ENCODE data around the gene EHD2. TPM values are rescaled to one million over a fixed set of nuclear protein-coding genes. Genes with fewer than 3 reads are reported as not detected.
"Not testable (repeated sequence)": the region's sequence is repeated elsewhere in the genome, so short reads cannot be mapped to it uniquely, and the experiment has no call there.

The EHD2 gene, protein sequence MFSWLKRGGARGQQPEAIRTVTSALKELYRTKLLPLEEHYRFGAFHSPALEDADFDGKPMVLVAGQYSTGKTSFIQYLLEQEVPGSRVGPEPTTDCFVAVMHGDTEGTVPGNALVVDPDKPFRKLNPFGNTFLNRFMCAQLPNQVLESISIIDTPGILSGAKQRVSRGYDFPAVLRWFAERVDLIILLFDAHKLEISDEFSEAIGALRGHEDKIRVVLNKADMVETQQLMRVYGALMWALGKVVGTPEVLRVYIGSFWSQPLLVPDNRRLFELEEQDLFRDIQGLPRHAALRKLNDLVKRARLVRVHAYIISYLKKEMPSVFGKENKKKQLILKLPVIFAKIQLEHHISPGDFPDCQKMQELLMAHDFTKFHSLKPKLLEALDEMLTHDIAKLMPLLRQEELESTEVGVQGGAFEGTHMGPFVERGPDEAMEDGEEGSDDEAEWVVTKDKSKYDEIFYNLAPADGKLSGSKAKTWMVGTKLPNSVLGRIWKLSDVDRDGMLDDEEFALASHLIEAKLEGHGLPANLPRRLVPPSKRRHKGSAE
- total RNA-seq (2014; rRNA removed; shearing (Covaris generic)) = 163 and 169 TPM in 2 replicates
- 498 and 517 TPM in 2 replicates for polyA plus RNA-seq (2016; fragmentation: Nextera tagmentation; extraction: Ambion mirVana)

DNA sequence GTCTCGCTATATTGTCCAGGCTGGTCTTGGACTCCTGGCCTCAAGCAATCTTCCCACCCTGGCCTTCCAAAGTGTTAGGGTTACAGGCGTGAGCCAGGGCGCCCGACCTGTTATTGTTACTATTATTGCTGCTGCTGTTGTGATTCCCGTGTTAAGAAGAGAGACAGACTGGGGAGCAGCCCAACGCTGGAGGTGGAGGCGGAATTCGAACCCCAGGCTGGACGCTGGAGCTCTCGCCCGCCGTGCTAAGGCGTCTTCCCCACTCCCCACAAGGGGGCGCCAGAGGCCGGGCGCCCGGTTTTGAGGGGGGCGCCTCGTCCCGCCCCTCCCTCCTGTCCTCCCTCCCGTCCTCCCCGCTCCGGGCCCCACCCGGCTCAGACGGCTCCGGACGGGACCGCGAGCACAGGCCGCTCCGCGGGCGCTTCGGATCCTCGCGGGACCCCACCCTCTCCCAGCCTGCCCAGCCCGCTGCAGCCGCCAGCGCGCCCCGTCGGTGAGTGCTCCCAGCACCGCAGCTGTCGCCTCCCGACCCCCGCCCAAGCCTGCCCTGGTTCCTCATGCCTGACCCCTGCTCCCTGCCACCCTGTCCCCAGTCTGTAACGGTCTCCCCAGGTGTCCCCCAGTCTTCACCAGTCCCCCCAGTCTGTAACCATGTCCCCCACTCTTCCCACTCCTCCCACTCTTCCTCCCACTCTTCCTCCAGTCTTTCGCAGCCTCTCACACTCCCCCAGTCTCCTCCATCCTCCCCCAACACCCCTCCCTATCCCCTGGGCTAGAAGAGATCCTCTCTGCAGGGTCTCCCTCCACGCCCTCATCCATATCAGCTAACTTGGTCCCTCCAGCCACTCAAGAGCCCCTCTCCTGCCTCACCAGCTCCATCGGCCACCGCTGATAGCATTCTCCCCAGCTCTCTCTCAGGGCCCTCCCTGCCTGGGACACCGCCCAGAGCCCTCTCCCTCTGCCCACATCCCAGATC, at the start of gene EHD2:
Gene EHD2 (plus strand): TSS at position 377 of the 976 bp plus-strand sequence. CDS start 3,191 bp downstream, outside the sequence.
- 4 to 9% methylated on average over 13 to 33 of the region's 52 CpGs for WGBS, 2 experiments (ENCODE audit: low coverage in 1 of 2, low lambda C conversion rate in 2 of 2, missing lambda C conversion rate in 2 of 2)
- Histone ChIP-seq H3K79me2 (ENCODE audit: insufficient read depth) (peaks cover 55% of the 10 kb centered on the region), H3K4me3 (peak within 1 kb of the TSS; percentile 92), H3K9me3 (ENCODE audit: low read depth) (no peaks in the 10 kb centered on the region), H4K20me1 (ENCODE audit: insufficient read depth) (no peaks in the 10 kb centered on the region), H2AFZ (no peak within 1 kb of the TSS), H3K36me3 (ENCODE audit: low read depth) (peaks cover 11% of the 10 kb centered on the region; the same call in 1 of the 2 replicates), H3K4me1 (ENCODE audit: insufficient read depth) (peaks cover 17% of the 10 kb centered on the region), H3K9ac (peak within 1 kb of the TSS; percentile 97), H3K9me2 (ENCODE audit: insufficient read depth) (no peaks in the 10 kb centered on the region), H3K4me2 (ENCODE audit: unreplicated experiment) (peak within 1 kb of the TSS; percentile 87), H3F3A (ENCODE audit: insufficient read depth) (peaks cover 13% of the 10 kb centered on the region), H3K27ac (peak within 1 kb of the TSS; percentile 72), H3K27me3 (replicated peaks; ENCODE audit: insufficient read depth) (no peaks in the 10 kb centered on the region)
- in situ Hi-C loops (cut with MboI) = loop anchor here (5.0 kb wide), 1 partner anchor 69 kb away; no protein-coding TSS in a partner anchor
- no peak for TF ChIP-seq EZH2phosphoT487 (IDR thresholded peaks at IDR 0.05; ENCODE audit: insufficient read depth, low read depth)
- DNase-seq = peak; percentile 89

DNA sequence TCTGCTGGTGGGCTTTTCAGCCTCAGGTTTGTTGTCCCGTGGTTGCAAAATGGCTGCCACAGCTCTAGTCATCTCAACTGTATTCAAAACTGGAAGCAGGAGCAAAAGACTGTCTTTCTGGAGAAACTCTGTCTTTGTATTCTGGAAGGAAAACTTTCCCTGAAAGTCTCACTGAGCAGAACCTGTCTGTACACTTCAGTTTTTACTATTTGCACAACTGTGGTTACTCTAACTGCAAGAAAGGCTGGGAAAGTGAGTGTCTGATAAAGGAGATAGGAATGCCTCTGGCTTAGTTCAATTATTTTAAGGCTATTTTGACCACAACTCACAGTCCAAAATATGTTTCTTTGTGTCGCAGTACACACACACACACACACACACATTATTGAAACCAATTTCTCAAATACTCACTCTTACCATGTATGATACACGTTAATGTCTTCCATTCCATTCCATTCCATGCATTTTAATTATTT, 49.7 kb upstream of the EHD2 start:
- peak overlapping the region; percentile 85 for H3K9ac ChIP-seq
- peaks cover 38% of the 10 kb centered on the region for H3F3A ChIP-seq (ENCODE audit: insufficient read depth)
- H3K79me2 ChIP-seq (ENCODE audit: insufficient read depth) = peaks cover 80% of the 10 kb centered on the region
- in situ Hi-C loops (cut with MboI) = no loop called here
- 14 to 16% methylated on average over 3 of the region's 3 CpGs for WGBS, 2 experiments (ENCODE audit: low coverage in 1 of 2, low lambda C conversion rate in 2 of 2, missing lambda C conversion rate in 2 of 2)
- H2AFZ ChIP-seq = no peak overlapping the region
- H3K9me2 ChIP-seq (ENCODE audit: insufficient read depth) = no peaks in the 10 kb centered on the region
- no peaks in the 10 kb centered on the region for H4K20me1 ChIP-seq (ENCODE audit: insufficient read depth)
- H3K4me1 ChIP-seq (ENCODE audit: insufficient read depth) = peaks cover 42% of the 10 kb centered on the region
- no peak for TF ChIP-seq EZH2 (IDR thresholded peaks at IDR 0.05; ENCODE audit: insufficient read depth, poor library complexity, severe bottlenecking)
- 0 out of 2 replicates have a peak, but pooled peaks have one; percentile 39 for TF ChIP-seq EZH2phosphoT487 (IDR thresholded peaks at IDR 0.05; ENCODE audit: insufficient read depth, low read depth)
- peak; percentile 92 for DNase-seq
- no peaks in the 10 kb centered on the region for H3K9me3 ChIP-seq (ENCODE audit: low read depth)
- no peaks in the 10 kb centered on the region for H3K36me3 ChIP-seq (ENCODE audit: low read depth)
- H3K4me3 ChIP-seq = peak overlapping the region; percentile 52
- no peaks in the 10 kb centered on the region for H3K27me3 ChIP-seq (replicated peaks; ENCODE audit: insufficient read depth)
- H3K4me2 ChIP-seq (ENCODE audit: unreplicated experiment) = peak overlapping the region; percentile 79
- H3K27ac ChIP-seq = peak overlapping the region; percentile 98

DNA sequence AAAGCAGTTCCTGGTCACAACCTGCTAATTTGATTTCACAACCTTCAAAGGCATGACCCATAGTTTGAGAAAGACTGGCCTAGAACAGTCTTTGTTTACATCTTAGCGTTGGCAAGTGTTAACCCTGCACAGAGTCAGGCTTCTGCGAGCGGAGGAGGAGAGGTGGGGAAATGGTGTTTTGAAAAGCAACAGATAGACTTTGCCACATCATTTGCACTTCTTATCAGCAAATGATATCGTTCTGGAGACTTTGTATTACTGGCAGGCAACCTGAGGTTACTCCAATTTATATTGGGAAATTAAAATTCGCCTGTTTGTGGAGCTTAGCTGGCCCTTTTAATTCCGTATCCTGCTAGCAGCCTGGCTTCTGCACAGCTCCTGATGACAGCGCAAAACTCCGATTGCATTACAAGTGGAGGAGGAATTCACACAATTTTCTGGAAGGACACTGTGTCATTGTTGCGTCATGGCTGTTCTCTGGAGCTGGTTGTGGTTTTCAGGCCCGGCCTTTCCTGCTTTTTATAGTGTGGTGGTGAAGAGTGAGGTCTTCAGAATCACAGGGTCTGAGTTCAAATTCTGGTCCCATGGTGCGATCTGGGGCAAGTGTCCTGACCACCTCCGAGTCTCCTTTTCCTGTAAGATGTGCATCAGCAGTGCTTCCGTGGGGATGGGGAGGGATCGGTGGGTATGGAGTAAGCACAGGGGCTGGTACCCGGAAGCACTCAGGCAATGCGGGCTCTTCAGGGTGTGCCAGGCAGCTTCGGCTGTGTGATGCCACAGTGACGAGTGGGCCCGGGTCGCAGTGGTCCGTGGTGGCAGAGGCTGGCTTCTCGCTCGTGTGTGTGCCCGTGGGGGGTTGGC, 49.1 kb upstream of the EHD2 start:
- in situ Hi-C loops (cut with MboI) = no loop called here
- 0 out of 2 replicates have a peak, but pooled peaks have one; percentile 15 for TF ChIP-seq EZH2phosphoT487 (IDR thresholded peaks at IDR 0.05; ENCODE audit: insufficient read depth, low read depth)
- no peak for TF ChIP-seq EZH2 (IDR thresholded peaks at IDR 0.05; ENCODE audit: insufficient read depth, poor library complexity, severe bottlenecking)
- H3K27me3 ChIP-seq (replicated peaks; ENCODE audit: insufficient read depth) = no peaks in the 10 kb centered on the region
- H3F3A ChIP-seq (ENCODE audit: insufficient read depth) = peaks cover 38% of the 10 kb centered on the region
- H3K36me3 ChIP-seq (ENCODE audit: low read depth) = no peaks in the 10 kb centered on the region
- H3K4me2 ChIP-seq (ENCODE audit: unreplicated experiment) = peak overlapping the region; percentile 79
- H3K4me3 ChIP-seq = peak overlapping the region; percentile 52
- peak overlapping the region; percentile 98 for H3K27ac ChIP-seq
- H4K20me1 ChIP-seq (ENCODE audit: insufficient read depth) = no peaks in the 10 kb centered on the region
- WGBS, 2 experiments (ENCODE audit: low coverage in 1 of 2, low lambda C conversion rate in 2 of 2, missing lambda C conversion rate in 2 of 2) = 12 to 22% methylated on average over 23 to 24 of the region's 24 CpGs
- no peaks in the 10 kb centered on the region for H3K9me3 ChIP-seq (ENCODE audit: low read depth)
- DNase-seq = peak; percentile 99
- peak overlapping the region; percentile 85 for H3K9ac ChIP-seq
- H2AFZ ChIP-seq = no peak overlapping the region
- peaks cover 80% of the 10 kb centered on the region for H3K79me2 ChIP-seq (ENCODE audit: insufficient read depth)
- H3K4me1 ChIP-seq (ENCODE audit: insufficient read depth) = peaks cover 42% of the 10 kb centered on the region
- H3K9me2 ChIP-seq (ENCODE audit: insufficient read depth) = no peaks in the 10 kb centered on the region

DNA sequence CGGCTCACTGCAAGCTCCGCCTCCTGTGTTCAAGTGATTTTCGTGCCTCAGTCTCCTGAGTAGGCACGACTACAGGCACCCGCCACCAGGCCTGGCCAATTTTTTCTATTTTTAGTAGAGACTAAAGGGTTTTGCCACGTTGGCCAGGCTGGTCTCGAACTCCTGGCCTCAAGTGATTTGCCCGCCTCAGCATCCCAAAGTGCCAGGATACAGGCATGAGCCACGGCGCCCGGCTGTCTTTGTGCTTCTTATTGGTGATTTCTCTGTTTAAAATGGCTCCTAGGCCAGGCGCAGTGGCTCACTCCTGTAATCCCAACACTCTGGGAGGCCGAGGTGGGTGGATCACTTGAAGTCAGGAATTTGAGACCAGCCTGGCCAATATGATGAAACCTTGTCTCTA, 44.7 kb upstream of the EHD2 start:
- H3K9me2 ChIP-seq (ENCODE audit: insufficient read depth); H3K27ac ChIP-seq; in situ Hi-C loops (cut with MboI); H3K9me3 ChIP-seq (ENCODE audit: low read depth); H3K9ac ChIP-seq; H4K20me1 ChIP-seq (ENCODE audit: insufficient read depth); H3K36me3 ChIP-seq (ENCODE audit: low read depth); DNase-seq; H3K4me3 ChIP-seq; H2AFZ ChIP-seq; H3K4me2 ChIP-seq (ENCODE audit: unreplicated experiment); H3K27me3 ChIP-seq (replicated peaks; ENCODE audit: insufficient read depth): not testable (repeated sequence)
- Histone ChIP-seq H3K4me1 (ENCODE audit: insufficient read depth) (peaks cover 19% of the 10 kb centered on the region), H3F3A (ENCODE audit: insufficient read depth) (peaks cover 19% of the 10 kb centered on the region), H3K79me2 (ENCODE audit: insufficient read depth) (peaks cover 71% of the 10 kb centered on the region)
- 84% methylated on average over 13 of the region's 13 CpGs for WGBS, 2 experiments (ENCODE audit: low coverage in 1 of 2, low lambda C conversion rate in 2 of 2, missing lambda C conversion rate in 2 of 2)
